Cardiac ventricle fibroblast (primary cell): ENCODE data around the gene LHFPL2. TPM values are rescaled to one million over a fixed set of nuclear protein-coding genes. Genes with fewer than 3 reads are reported as not detected.

ENCODE experiments used
- total RNA-seq: library from RNA; depleted of rRNA; stranded (reverse); fragments of >200 nt; gene quantifications from 2 replicates; pipeline ENCODE4 v1.2.3, GENCODE V29; 2015

Gene LHFPL2
- total RNA-seq, result 24.8 and 28.4 TPM in 2 replicates

GRCh38 chr5:78648359-78649210, at the start of gene LHFPL2:
TSS of gene LHFPL2 (minus strand) at chr5:78648772. CDS start at chr5:78510213, 138,559 bp downstream.

